ENCODE results near the gene BBIP1.

- TF ChIP-seq CTCF (IDR thresholded peaks at IDR 0.05; ENCODE audit: low read depth, low read length, poor library complexity, severe bottlenecking) (no peak), EZH2phosphoT487 (IDR thresholded peaks at IDR 0.05; ENCODE audit: borderline replicate concordance, low read length) (no peak)
Measured at GRCh38 chr10:110963162-110963561, 44.2 kb upstream of the BBIP1 start.
